Fibroblast of lung (primary cell): ENCODE results near the gene SCFD2.

Experiments
- CTCF ChIP-seq, 2 donors: IDR thresholded peaks in 1 of 2; conservative IDR thresholded peaks in 1 of 2; 1 replicate in 1 of 2; 2 replicates in 1 of 2; pipeline ENCODE4 v1.5.1; 2011 to 2012; ENCODE audit warnings: low read length in 2 of 2, control low read depth in 1 of 2, inconsistent platforms in 1 of 2, low read depth in 1 of 2, mild to moderate bottlenecking in 1 of 2
- EZH2 ChIP-seq: IDR thresholded peaks from 2 replicates; pipeline ENCODE4 v1.5.1; 2012; ENCODE audit warnings: low read length, control low read depth, mild to moderate bottlenecking; ENCODE audit errors: missing control alignments

GRCh38 chr4:53364624-53365023 lies 1.2 kb downstream of the SCFD2 start:
- TF ChIP-seq EZH2, result no peak
- TF ChIP-seq CTCF (conservative IDR thresholded peaks at IDR 0.05 in 1 of 2, IDR thresholded peaks at IDR 0.05 in 1 of 2; ENCODE audit: low read depth in 1 of 2, low read length in 2 of 2), result no peak
